GM21367 (cell line): Measurements from ENCODE around the gene PRMT2.

Experiments
- ATAC-seq: cut with Tn5 transposase; IDR thresholded peaks from one replicate; pipeline ENCODE4 v1.9.1; 2021; ENCODE audit not compliant: unreplicated experiment

PRMT2 gene

GRCh38 chr21:46635324-46636180, at the start of gene PRMT2:
Gene PRMT2, plus strand, starts transcription at chr21:46635674. Its CDS starts 1,278 bp downstream, at chr21:46636952.
- ATAC-seq: peak; percentile 76

GRCh38 chr21:46594276-46594675, 41.2 kb upstream of the PRMT2 start:
- ATAC-seq: no peak

GRCh38 chr21:46596201-46596600, 39.3 kb upstream of the PRMT2 start:
- ATAC-seq: no peak

- ATAC-seq: no peak
Measured at GRCh38 chr21:46597031-46597430, 38.4 kb upstream of the PRMT2 start.

GRCh38 chr21:46597896-46598343, 37.6 kb upstream of the PRMT2 start:
- no peak for ATAC-seq

GRCh38 chr21:46598581-46599572, 36.6 kb upstream of the PRMT2 start:
- ATAC-seq: no peak

GRCh38 chr21:46600305-46600704, 35.2 kb upstream of the PRMT2 start:
- ATAC-seq: no peak

- ATAC-seq: no peak
Measured at GRCh38 chr21:46600978-46601377, 34.5 kb upstream of the PRMT2 start.

- ATAC-seq: no peak
Measured at GRCh38 chr21:46603228-46603627, 32.2 kb upstream of the PRMT2 start.

GRCh38 chr21:46604329-46604974, 31.0 kb upstream of the PRMT2 start:
- no peak for ATAC-seq

- ATAC-seq: no peak
Measured at GRCh38 chr21:46604975-46605766, 30.3 kb upstream of the PRMT2 start, which contains the start of gene S100B. Gene S100B, minus strand, starts transcription at chr21:46605082. Its CDS starts 2,667 bp downstream, at chr21:46602415.

GRCh38 chr21:46605767-46606426, 29.6 kb upstream of the PRMT2 start:
- ATAC-seq: no peak

- no peak for ATAC-seq
Measured at GRCh38 chr21:46606427-46606813, 29.1 kb upstream of the PRMT2 start.

GRCh38 chr21:46607636-46608035, 27.8 kb upstream of the PRMT2 start:
- ATAC-seq: no peak

GRCh38 chr21:46608672-46609111, 26.8 kb upstream of the PRMT2 start:
- no peak for ATAC-seq

- no peak for ATAC-seq
Measured at GRCh38 chr21:46610018-46610701, 25.3 kb upstream of the PRMT2 start.

- ATAC-seq: no peak
Measured at GRCh38 chr21:46613391-46613790, 22.1 kb upstream of the PRMT2 start.

- ATAC-seq: no peak
Measured at GRCh38 chr21:46616050-46616449, 19.4 kb upstream of the PRMT2 start.

GRCh38 chr21:46616656-46617055, 18.8 kb upstream of the PRMT2 start:
- ATAC-seq: no peak
